Liver (tissue), 9 donors: ENCODE measurements around the gene PHF21B. TPM values are rescaled to one million over a fixed set of nuclear protein-coding genes. Genes with fewer than 3 reads are reported as not detected.

ENCODE experiments used
- DNase-seq: peaks from one replicate; pipeline ENCODE4 v3.0.0-alpha.2; 2017; ENCODE audit warnings: low spot score
- H3K27ac ChIP-seq, 2 donors: one replicate each; pipeline ENCODE4 v1.7.0; 2013; ENCODE audit warnings: inconsistent platforms in 2 of 2, low read length in 2 of 2, control low read depth in 1 of 2, low read depth in 1 of 2, mild to moderate bottlenecking in 1 of 2
- H3K27me3 ChIP-seq, 4 donors: one replicate each; pipeline versions ENCODE4 v1.6.1 to v1.7.0; 2013; ENCODE audit warnings: low read length in 3 of 4, inconsistent platforms in 1 of 4, mild to moderate bottlenecking in 1 of 4, moderate library complexity in 1 of 4; ENCODE audit not compliant: control insufficient read depth in 4 of 4, insufficient read depth in 4 of 4
- H3K36me3 ChIP-seq, 4 donors: one replicate each; pipeline versions ENCODE4 v1.6.1 to v1.7.0; 2013; ENCODE audit warnings: low read length in 3 of 4, mild to moderate bottlenecking in 3 of 4, low read depth in 1 of 4, moderate library complexity in 1 of 4; ENCODE audit not compliant: control insufficient read depth in 4 of 4, insufficient read depth in 3 of 4
- H3K4me1 ChIP-seq, 4 donors: one replicate each; pipeline versions ENCODE4 v1.6.1 to v1.7.0; 2013; ENCODE audit warnings: low read length in 3 of 4, mild to moderate bottlenecking in 3 of 4, moderate library complexity in 1 of 4; ENCODE audit not compliant: control insufficient read depth in 4 of 4, insufficient read depth in 4 of 4
- H3K4me3 ChIP-seq, 3 donors: one replicate each; pipeline versions ENCODE4 v1.6.1 to v1.7.0; 2013; ENCODE audit warnings: low read length in 3 of 3, control low read depth in 1 of 3, low read depth in 1 of 3, mild to moderate bottlenecking in 1 of 3
- H3K9ac ChIP-seq, 2 donors: one replicate each; pipeline ENCODE4 v1.7.0; 2013; ENCODE audit warnings: low read length in 2 of 2, mild to moderate bottlenecking in 2 of 2, moderate library complexity in 2 of 2, control low read depth in 1 of 2, low read depth in 1 of 2
- H3K9me3 ChIP-seq, 4 donors: one replicate each; pipeline versions ENCODE4 v1.6.1 to v1.7.0; 2013; ENCODE audit warnings: low read length in 3 of 4; ENCODE audit not compliant: control insufficient read depth in 4 of 4
- EGR1 ChIP-seq, 2 donors: IDR thresholded peaks; 2 replicates each; pipeline ENCODE4 v1.6.1; 2016 to 2018; ENCODE audit warnings: antibody characterized with exemption in 2 of 2, low read depth in 2 of 2
- FOXA1 ChIP-seq: IDR thresholded peaks from 2 replicates; pipeline ENCODE4 v1.6.1; 2016; ENCODE audit warnings: antibody characterized with exemption
- FOXA2 ChIP-seq: IDR thresholded peaks from 2 replicates; pipeline ENCODE4 v1.6.1; 2016; ENCODE audit warnings: antibody characterized with exemption
- GABPA ChIP-seq, 2 donors: IDR thresholded peaks in 1 of 2; conservative IDR thresholded peaks in 1 of 2; 2 replicates each; pipeline ENCODE4 v1.6.1; 2016; ENCODE audit warnings: antibody characterized with exemption in 2 of 2, mild to moderate bottlenecking in 1 of 2, moderate library complexity in 1 of 2
- HNF4A ChIP-seq, 2 donors: conservative IDR thresholded peaks; 2 replicates each; pipeline ENCODE4 v1.6.1; 2016; ENCODE audit warnings: antibody characterized with exemption in 2 of 2, mild to moderate bottlenecking in 2 of 2
- HNF4G ChIP-seq: IDR thresholded peaks from 2 replicates; pipeline ENCODE4 v1.6.1; 2016; ENCODE audit warnings: antibody characterized with exemption
- JUND ChIP-seq, 2 donors: IDR thresholded peaks; 2 replicates each; pipeline ENCODE4 v1.6.1; 2016; ENCODE audit warnings: antibody characterized with exemption in 2 of 2
- NR2F2 ChIP-seq: IDR thresholded peaks from 2 replicates; pipeline ENCODE4 v1.6.1; 2016; ENCODE audit warnings: antibody characterized with exemption
- RAD21 ChIP-seq, 2 donors: IDR thresholded peaks; 2 replicates each; pipeline ENCODE4 v1.6.1; 2016; ENCODE audit warnings: antibody characterized with exemption in 2 of 2, mild to moderate bottlenecking in 2 of 2
- RXRA ChIP-seq, 2 donors: IDR thresholded peaks; 2 replicates each; pipeline ENCODE4 v1.6.1; 2017 to 2018; ENCODE audit warnings: antibody characterized with exemption in 2 of 2, mild to moderate bottlenecking in 1 of 2
- SP1 ChIP-seq: IDR thresholded peaks from 2 replicates; pipeline ENCODE4 v1.6.1; 2018; ENCODE audit warnings: antibody characterized with exemption, mild to moderate bottlenecking
- TAF1 ChIP-seq: conservative IDR thresholded peaks from 2 replicates; pipeline ENCODE4 v1.6.1; 2016; ENCODE audit warnings: antibody characterized with exemption, mild to moderate bottlenecking
- YY1 ChIP-seq: IDR thresholded peaks from 2 replicates; pipeline ENCODE4 v1.6.1; 2016; ENCODE audit warnings: antibody characterized with exemption, mild to moderate bottlenecking
- WGBS: extraction: QIAGEN DNeasy Blood & Tissue Kit; methylation state at CpG from one replicate; pipeline ENCODE4 v1.1.7; 2013; 5-methylcytosine and 5-hydroxymethylcytosine counted together
- polyA plus RNA-seq, 2 donors: library from polyadenylated mRNA; stranded (reverse) in 1 of 2; unstranded in 1 of 2; fragments of 200-250 nt in 1 of 2; fragments of >200 nt in 1 of 2; fragmentation: Nextera tagmentation in 1 of 2; extraction: Ambion mirVana in 1 of 2; gene quantifications; one replicate each; pipeline versions ENCODE4 v1.2.1 to v1.2.3, GENCODE V29; 2013 to 2015
- total RNA-seq, 2 donors: library from RNA; depleted of rRNA; stranded (reverse); fragments of >200 nt; gene quantifications; one replicate each; pipeline ENCODE4 v1.2.3, GENCODE V29; 2014
- TF ChIP-seq, protein P1 (sequence below): IDR thresholded peaks from 2 replicates; pipeline ENCODE4 v1.6.1; 2016; ENCODE audit warnings: antibody characterized with exemption, mild to moderate bottlenecking
- TF ChIP-seq, protein P2 (sequence below): fragments of 150-350 bp; IDR thresholded peaks from 2 replicates; pipeline ENCODE4 v1.5.1; 2017; ENCODE audit warnings: improper control_type of control experiment, low read depth, low read length; ENCODE audit not compliant: missing input control
- TF ChIP-seq, protein P3 (sequence below): IDR thresholded peaks from 2 replicates; pipeline ENCODE4 v1.6.1; 2016; ENCODE audit warnings: antibody characterized with exemption
- TF ChIP-seq, protein P4 (sequence below): IDR thresholded peaks from 2 replicates; pipeline ENCODE4 v1.6.1; 2016; ENCODE audit warnings: antibody characterized with exemption
- TF ChIP-seq, protein P5 (sequence below): IDR thresholded peaks from 2 replicates; pipeline ENCODE4 v1.6.1; 2016; ENCODE audit warnings: antibody characterized with exemption
- donor health status: healthy.
- donor health status: healthy.
- donor health status: healthy.
- donor health status: healthy.
- donor health status: healthy.

Gene PHF21B
- total and polyA plus RNA-seq, 4 donors: not detected

DNA sequence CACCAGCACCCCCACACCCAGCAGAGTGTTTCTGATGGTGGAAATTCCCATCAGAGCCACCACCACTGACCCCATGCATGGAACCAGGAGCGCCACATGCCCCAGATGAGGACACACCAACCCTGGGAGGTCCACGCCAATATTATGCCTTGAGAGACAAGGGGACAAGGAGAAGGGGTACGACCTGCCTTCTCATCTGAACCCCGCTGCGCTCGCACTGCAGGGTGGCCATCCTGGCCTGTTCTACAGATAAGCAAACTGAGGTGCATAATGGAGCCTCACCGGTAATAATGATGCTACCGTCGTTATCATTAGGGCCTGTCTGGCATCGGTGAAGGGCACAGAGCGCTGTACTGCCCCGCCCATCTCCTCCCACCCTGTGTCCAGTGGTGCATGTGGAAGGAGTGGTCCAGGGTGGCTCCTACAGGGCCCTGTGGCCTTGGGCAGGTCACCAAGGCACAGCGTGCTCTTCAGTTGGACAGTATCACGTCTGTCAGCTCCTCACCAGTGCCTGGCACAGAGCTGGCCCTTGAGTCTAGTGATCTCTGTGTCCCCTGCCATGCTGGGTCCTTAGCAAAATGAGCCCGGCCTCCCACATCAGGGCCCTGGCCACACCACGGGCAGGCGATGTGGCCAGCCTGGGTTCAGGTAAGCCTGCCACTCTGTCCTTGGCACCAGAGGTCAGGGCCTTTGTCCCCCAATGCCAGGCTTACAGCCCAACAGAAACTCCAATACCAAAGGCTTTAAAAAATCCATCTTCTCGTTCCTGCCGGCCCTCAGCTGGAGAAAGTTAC, 92.2 kb downstream of the PHF21B start:
- Histone ChIP-seq H3K4me1 (no peaks in the 10 kb centered on the region), H3K36me3 (no peaks in the 10 kb centered on the region), H3K9me3 (no peaks in the 10 kb centered on the region), H3K9ac (no peak overlapping the region), H3K27ac (no peak overlapping the region), H3K27me3 (no peaks in the 10 kb centered on the region), H3K4me3 (no peak overlapping the region)
- TF ChIP-seq, protein P1, sequence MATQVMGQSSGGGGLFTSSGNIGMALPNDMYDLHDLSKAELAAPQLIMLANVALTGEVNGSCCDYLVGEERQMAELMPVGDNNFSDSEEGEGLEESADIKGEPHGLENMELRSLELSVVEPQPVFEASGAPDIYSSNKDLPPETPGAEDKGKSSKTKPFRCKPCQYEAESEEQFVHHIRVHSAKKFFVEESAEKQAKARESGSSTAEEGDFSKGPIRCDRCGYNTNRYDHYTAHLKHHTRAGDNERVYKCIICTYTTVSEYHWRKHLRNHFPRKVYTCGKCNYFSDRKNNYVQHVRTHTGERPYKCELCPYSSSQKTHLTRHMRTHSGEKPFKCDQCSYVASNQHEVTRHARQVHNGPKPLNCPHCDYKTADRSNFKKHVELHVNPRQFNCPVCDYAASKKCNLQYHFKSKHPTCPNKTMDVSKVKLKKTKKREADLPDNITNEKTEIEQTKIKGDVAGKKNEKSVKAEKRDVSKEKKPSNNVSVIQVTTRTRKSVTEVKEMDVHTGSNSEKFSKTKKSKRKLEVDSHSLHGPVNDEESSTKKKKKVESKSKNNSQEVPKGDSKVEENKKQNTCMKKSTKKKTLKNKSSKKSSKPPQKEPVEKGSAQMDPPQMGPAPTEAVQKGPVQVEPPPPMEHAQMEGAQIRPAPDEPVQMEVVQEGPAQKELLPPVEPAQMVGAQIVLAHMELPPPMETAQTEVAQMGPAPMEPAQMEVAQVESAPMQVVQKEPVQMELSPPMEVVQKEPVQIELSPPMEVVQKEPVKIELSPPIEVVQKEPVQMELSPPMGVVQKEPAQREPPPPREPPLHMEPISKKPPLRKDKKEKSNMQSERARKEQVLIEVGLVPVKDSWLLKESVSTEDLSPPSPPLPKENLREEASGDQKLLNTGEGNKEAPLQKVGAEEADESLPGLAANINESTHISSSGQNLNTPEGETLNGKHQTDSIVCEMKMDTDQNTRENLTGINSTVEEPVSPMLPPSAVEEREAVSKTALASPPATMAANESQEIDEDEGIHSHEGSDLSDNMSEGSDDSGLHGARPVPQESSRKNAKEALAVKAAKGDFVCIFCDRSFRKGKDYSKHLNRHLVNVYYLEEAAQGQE: no peak
- TF ChIP-seq HNF4A (conservative IDR thresholded peaks at IDR 0.05) (no peak), TAF1 (no peak), NR2F2 (no peak), JUND (IDR thresholded peaks at IDR 0.05) (no peak), SP1 (no peak), FOXA1 (no peak), FOXA2 (no peak), HNF4G (no peak), RXRA (IDR thresholded peaks at IDR 0.05) (no peak), GABPA (IDR thresholded peaks at IDR 0.05 in 1 of 2, conservative IDR thresholded peaks at IDR 0.05 in 1 of 2) (no peak), EGR1 (IDR thresholded peaks at IDR 0.05; ENCODE audit: low read depth in 2 of 2) (no peak), YY1 (no peak), RAD21 (IDR thresholded peaks at IDR 0.05) (no peak)
- TF ChIP-seq, protein P2, sequence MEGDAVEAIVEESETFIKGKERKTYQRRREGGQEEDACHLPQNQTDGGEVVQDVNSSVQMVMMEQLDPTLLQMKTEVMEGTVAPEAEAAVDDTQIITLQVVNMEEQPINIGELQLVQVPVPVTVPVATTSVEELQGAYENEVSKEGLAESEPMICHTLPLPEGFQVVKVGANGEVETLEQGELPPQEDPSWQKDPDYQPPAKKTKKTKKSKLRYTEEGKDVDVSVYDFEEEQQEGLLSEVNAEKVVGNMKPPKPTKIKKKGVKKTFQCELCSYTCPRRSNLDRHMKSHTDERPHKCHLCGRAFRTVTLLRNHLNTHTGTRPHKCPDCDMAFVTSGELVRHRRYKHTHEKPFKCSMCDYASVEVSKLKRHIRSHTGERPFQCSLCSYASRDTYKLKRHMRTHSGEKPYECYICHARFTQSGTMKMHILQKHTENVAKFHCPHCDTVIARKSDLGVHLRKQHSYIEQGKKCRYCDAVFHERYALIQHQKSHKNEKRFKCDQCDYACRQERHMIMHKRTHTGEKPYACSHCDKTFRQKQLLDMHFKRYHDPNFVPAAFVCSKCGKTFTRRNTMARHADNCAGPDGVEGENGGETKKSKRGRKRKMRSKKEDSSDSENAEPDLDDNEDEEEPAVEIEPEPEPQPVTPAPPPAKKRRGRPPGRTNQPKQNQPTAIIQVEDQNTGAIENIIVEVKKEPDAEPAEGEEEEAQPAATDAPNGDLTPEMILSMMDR: no peak
- TF ChIP-seq, protein P3, sequence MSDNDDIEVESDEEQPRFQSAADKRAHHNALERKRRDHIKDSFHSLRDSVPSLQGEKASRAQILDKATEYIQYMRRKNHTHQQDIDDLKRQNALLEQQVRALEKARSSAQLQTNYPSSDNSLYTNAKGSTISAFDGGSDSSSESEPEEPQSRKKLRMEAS: no peak
- TF ChIP-seq, protein P4, sequence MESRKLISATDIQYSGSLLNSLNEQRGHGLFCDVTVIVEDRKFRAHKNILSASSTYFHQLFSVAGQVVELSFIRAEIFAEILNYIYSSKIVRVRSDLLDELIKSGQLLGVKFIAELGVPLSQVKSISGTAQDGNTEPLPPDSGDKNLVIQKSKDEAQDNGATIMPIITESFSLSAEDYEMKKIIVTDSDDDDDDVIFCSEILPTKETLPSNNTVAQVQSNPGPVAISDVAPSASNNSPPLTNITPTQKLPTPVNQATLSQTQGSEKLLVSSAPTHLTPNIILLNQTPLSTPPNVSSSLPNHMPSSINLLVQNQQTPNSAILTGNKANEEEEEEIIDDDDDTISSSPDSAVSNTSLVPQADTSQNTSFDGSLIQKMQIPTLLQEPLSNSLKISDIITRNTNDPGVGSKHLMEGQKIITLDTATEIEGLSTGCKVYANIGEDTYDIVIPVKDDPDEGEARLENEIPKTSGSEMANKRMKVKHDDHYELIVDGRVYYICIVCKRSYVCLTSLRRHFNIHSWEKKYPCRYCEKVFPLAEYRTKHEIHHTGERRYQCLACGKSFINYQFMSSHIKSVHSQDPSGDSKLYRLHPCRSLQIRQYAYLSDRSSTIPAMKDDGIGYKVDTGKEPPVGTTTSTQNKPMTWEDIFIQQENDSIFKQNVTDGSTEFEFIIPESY: no peak
- TF ChIP-seq, protein P5, sequence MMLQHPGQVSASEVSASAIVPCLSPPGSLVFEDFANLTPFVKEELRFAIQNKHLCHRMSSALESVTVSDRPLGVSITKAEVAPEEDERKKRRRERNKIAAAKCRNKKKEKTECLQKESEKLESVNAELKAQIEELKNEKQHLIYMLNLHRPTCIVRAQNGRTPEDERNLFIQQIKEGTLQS: no peak
- 87% methylated on average over 19 of the region's 19 CpGs for WGBS
- DNase-seq: no peak
